H9 (cell line): ENCODE results near the gene RABGEF1. TPM values are rescaled to one million over a fixed set of nuclear protein-coding genes. Genes with fewer than 3 reads are reported as not detected.

Experiments
- DNase-seq: peaks from one replicate; pipeline ENCODE4 v3.0.0-alpha.2; 2017
- H2AFZ ChIP-seq: one replicate; pipeline ENCODE4 v1.6.1; 2013; ENCODE audit warnings: mild to moderate bottlenecking, low read length, control low read depth, moderate library complexity
- H2AK5ac ChIP-seq: 2 replicates; pipeline ENCODE4 v1.6.1; 2013; ENCODE audit warnings: low read length, control low read depth, mixed read lengths; ENCODE audit not compliant: insufficient read length
- H2BK120ac ChIP-seq: one replicate; pipeline ENCODE4 v1.6.1; 2013; ENCODE audit warnings: low read depth, mild to moderate bottlenecking, low read length, control low read depth, inconsistent platforms; ENCODE audit not compliant: poor library complexity, severe bottlenecking
- H2BK12ac ChIP-seq: 2 replicates; pipeline ENCODE4 v1.6.1; 2013; ENCODE audit warnings: low read length, control low read depth, mixed read lengths, low read depth; ENCODE audit not compliant: insufficient read length
- H2BK15ac ChIP-seq: 2 replicates; pipeline ENCODE4 v1.6.1; 2013; ENCODE audit warnings: low read depth, low read length, control low read depth
- H2BK20ac ChIP-seq: one replicate; pipeline ENCODE4 v1.6.1; 2013; ENCODE audit warnings: low read depth, mild to moderate bottlenecking, low read length, control low read depth, inconsistent platforms; ENCODE audit not compliant: poor library complexity, severe bottlenecking
- H2BK5ac ChIP-seq: 2 replicates; pipeline ENCODE4 v1.6.1; 2013; ENCODE audit warnings: low read length, control low read depth, mixed read lengths; ENCODE audit not compliant: insufficient read length
- H3K14ac ChIP-seq: 2 replicates; pipeline ENCODE4 v1.6.1; 2013; ENCODE audit warnings: low read length, control low read depth; ENCODE audit not compliant: insufficient read depth
- H3K18ac ChIP-seq: 2 replicates; pipeline ENCODE4 v1.6.1; 2013; ENCODE audit warnings: low read depth, mild to moderate bottlenecking, mixed read lengths, low read length, control low read depth; ENCODE audit not compliant: insufficient read length
- H3K23ac ChIP-seq: 2 replicates; pipeline ENCODE4 v1.6.1; 2013; ENCODE audit warnings: low read length, control low read depth, mixed read lengths, low read depth; ENCODE audit not compliant: insufficient read length
- H3K23me2 ChIP-seq: 2 replicates; pipeline ENCODE4 v1.6.1; 2013; ENCODE audit warnings: low read depth, mild to moderate bottlenecking, mixed read lengths, low read length, control low read depth; ENCODE audit not compliant: insufficient read length, poor library complexity, severe bottlenecking
- H3K27ac ChIP-seq: 2 replicates; pipeline ENCODE4 v1.5.1; 2013; ENCODE audit warnings: low read length, control low read depth, mixed read lengths, low read depth; ENCODE audit not compliant: insufficient read length
- H3K27me3 ChIP-seq: 2 replicates; pipeline ENCODE4 v1.6.1; 2013; ENCODE audit warnings: low read length, control low read depth, inconsistent platforms; ENCODE audit not compliant: insufficient read depth
- H3K4ac ChIP-seq: 2 replicates; pipeline ENCODE4 v1.6.1; 2013; ENCODE audit warnings: low read depth, mild to moderate bottlenecking, control low read depth, inconsistent platforms, low read length, moderate library complexity
- H3K4me1 ChIP-seq: 2 replicates; pipeline ENCODE4 v1.6.1; 2013; ENCODE audit warnings: low read length, control low read depth, inconsistent platforms; ENCODE audit not compliant: insufficient read depth
- H3K4me2 ChIP-seq: 2 replicates; pipeline ENCODE4 v1.6.1; 2013; ENCODE audit warnings: low read length, control low read depth, mixed read lengths; ENCODE audit not compliant: insufficient read length, insufficient read depth
- H3K56ac ChIP-seq: 2 replicates; pipeline ENCODE4 v1.6.1; 2013; ENCODE audit warnings: low read depth, mild to moderate bottlenecking, mixed read lengths, low read length, control low read depth; ENCODE audit not compliant: insufficient read length
- H3K79me1 ChIP-seq: 2 replicates; pipeline ENCODE4 v1.6.1; 2013; ENCODE audit warnings: low read depth, mild to moderate bottlenecking, moderate library complexity, low read length, control low read depth, inconsistent platforms; ENCODE audit not compliant: insufficient read depth, poor library complexity, severe bottlenecking
- H3K79me2 ChIP-seq: 2 replicates; pipeline ENCODE4 v1.6.1; 2013; ENCODE audit warnings: low read length, control low read depth, inconsistent platforms; ENCODE audit not compliant: insufficient read depth
- H3K9ac ChIP-seq: 2 replicates; pipeline ENCODE4 v1.6.1; 2013; ENCODE audit warnings: low read length, control low read depth, mixed read lengths; ENCODE audit not compliant: insufficient read length; ENCODE audit errors: extremely low read depth
- H3K9me3 ChIP-seq: one replicate; pipeline ENCODE4 v1.6.1; 2013; ENCODE audit warnings: low read depth, low read length, inconsistent platforms; ENCODE audit not compliant: control insufficient read depth
- H3T11ph ChIP-seq: one replicate; pipeline ENCODE4 v1.6.1; 2013; ENCODE audit warnings: mild to moderate bottlenecking, low read length, control low read depth, inconsistent platforms
- H4K20me1 ChIP-seq: one replicate; pipeline ENCODE4 v1.6.1; 2013; ENCODE audit not compliant: control insufficient read depth, insufficient read length, insufficient read depth
- H4K5ac ChIP-seq: 2 replicates; pipeline ENCODE4 v1.6.1; 2013; ENCODE audit warnings: low read depth, mild to moderate bottlenecking, mixed read lengths, low read length, control low read depth; ENCODE audit not compliant: insufficient read length
- H4K8ac ChIP-seq: replicated peaks from 2 replicates; pipeline ENCODE4 v1.6.1; 2013; ENCODE audit warnings: low read length, control low read depth, mixed read lengths, low read depth; ENCODE audit not compliant: insufficient read length
- H4K91ac ChIP-seq: 2 replicates; pipeline ENCODE4 v1.6.1; 2013; ENCODE audit warnings: low read depth, mild to moderate bottlenecking, moderate library complexity, mixed read lengths, low read length, control low read depth; ENCODE audit not compliant: insufficient read length
- H3K27ac Mint-ChIP-seq, 3 experiments: 2 replicates in 2 of 3; 3 replicates in 1 of 3; pipeline ENCODE4 v1.8.0; 2020 to 2021; ENCODE audit warnings: mixed read lengths in 3 of 3, mild to moderate bottlenecking in 1 of 3, moderate library complexity in 1 of 3
- H3K27me3 Mint-ChIP-seq: 2 replicates; pipeline ENCODE4 v1.8.0; 2021; ENCODE audit warnings: low read depth, mild to moderate bottlenecking, moderate library complexity, mixed read lengths
- H3K36me3 Mint-ChIP-seq, 3 experiments: 2 replicates in 2 of 3; 3 replicates in 1 of 3; pipeline ENCODE4 v1.8.0; 2020 to 2021; ENCODE audit warnings: low read depth in 3 of 3, mixed read lengths in 3 of 3; ENCODE audit not compliant: insufficient read depth in 1 of 3
- H3K4me1 Mint-ChIP-seq, 2 experiments: 2 replicates each; pipeline ENCODE4 v1.8.0; 2020; ENCODE audit warnings: mixed read lengths in 2 of 2
- H3K4me3 Mint-ChIP-seq, 2 experiments: 2 replicates in 1 of 2; 3 replicates in 1 of 2; pipeline ENCODE4 v1.8.0; 2020 to 2021; ENCODE audit warnings: mild to moderate bottlenecking in 2 of 2, mixed read lengths in 2 of 2, moderate library complexity in 1 of 2
- H3K9me3 Mint-ChIP-seq, 2 experiments: 2 replicates in 1 of 2; 3 replicates in 1 of 2; pipeline ENCODE4 v1.8.0; 2020; ENCODE audit warnings: mild to moderate bottlenecking in 2 of 2, mixed read lengths in 2 of 2, moderate library complexity in 1 of 2
- CTCF ChIP-seq: fragments of 200-600 bp; sonication (generic); conservative IDR thresholded peaks from 3 replicates; pipeline ENCODE4 v1.8.0; 2021; ENCODE audit warnings: antibody characterized with exemption, mild to moderate bottlenecking
- WGBS: extraction: QIAGEN DNeasy Blood & Tissue Kit; methylation state at CpG from one replicate; pipeline ENCODE4 v1.1.7; 2013; ENCODE audit warnings: missing lambda C conversion rate, low lambda C conversion rate, mixed read lengths; ENCODE audit not compliant: insufficient read length; ENCODE audit errors: extremely low coverage; 5-methylcytosine and 5-hydroxymethylcytosine counted together
- total RNA-seq: library from RNA; stranded (reverse); gene quantifications from 2 replicates; pipeline ENCODE4 v1.2.1, GENCODE V29; 2021

Gene RABGEF1
- total RNA-seq, 1 experiment from 2014 or later: 17.3 TPM

- no peak overlapping the region for H4K8ac ChIP-seq
- no peak for DNase-seq
- H4K91ac ChIP-seq: no peak overlapping the region
- no peaks in the 10 kb centered on the region for H3K4me1 ChIP-seq
- no peak overlapping the region for H2AK5ac ChIP-seq
- H3K9me3 ChIP-seq: no peaks in the 10 kb centered on the region
- H2AFZ ChIP-seq: no peak overlapping the region
- H3K4ac ChIP-seq: no peak overlapping the region
- Mint-ChIP-seq H3K27me3 (no peaks in the 10 kb centered on the region), H3K27ac (peak overlapping the region in 1 of 3 experiments; percentile 18; a peak in 2 of 7 replicates), H3K36me3 (peaks cover 0 to 10% (median 4%) of the 10 kb centered on the region in 3 experiments; a peak in 2 of 7 replicates), H3K9me3 (no peaks in the 10 kb centered on the region), H3K4me1 (no peaks in the 10 kb centered on the region), H3K4me3 (no peak overlapping the region)
- H4K5ac ChIP-seq: no peak overlapping the region
- H3K23me2 ChIP-seq: no peaks in the 10 kb centered on the region
- no peaks in the 10 kb centered on the region for H4K20me1 ChIP-seq
- no peaks in the 10 kb centered on the region; the same call in 1 of the 2 replicates for H3K27me3 ChIP-seq
- H2BK15ac ChIP-seq: no peak overlapping the region
- no peak overlapping the region for H2BK20ac ChIP-seq
- no peak overlapping the region for H2BK120ac ChIP-seq
- H3K4me2 ChIP-seq: no peak overlapping the region
- peaks cover 4% of the 10 kb centered on the region; the same call in 1 of the 2 replicates for H3K79me2 ChIP-seq
- H3K27ac ChIP-seq: no peak overlapping the region
- H3K79me1 ChIP-seq: peaks cover 9% of the 10 kb centered on the region
- WGBS: no CpG with 5 or more reads among the region's 10 CpGs
- H3T11ph ChIP-seq: no peak overlapping the region
- TF ChIP-seq CTCF: no peak
- H3K23ac ChIP-seq: no peak overlapping the region
- no peak overlapping the region for H3K14ac ChIP-seq
- H2BK5ac ChIP-seq: no peak overlapping the region
- H3K56ac ChIP-seq: no peak overlapping the region
- no peak overlapping the region for H3K9ac ChIP-seq
- no peak overlapping the region for H2BK12ac ChIP-seq
- H3K18ac ChIP-seq: no peak overlapping the region
These were observed 7.5 kb downstream of the RABGEF1 start for GRCh38 chr7:66747881-66748511.
